ENCODE measurements around the gene KCNIP4. TPM values are rescaled to one million over a fixed set of nuclear protein-coding genes. Genes with fewer than 3 reads are reported as not detected.

Gene KCNIP4
- total RNA-seq, 3 donors from 2014 or later (not counting 1 experiment from before 2014, with no cell fraction given), result not detected

DNA sequence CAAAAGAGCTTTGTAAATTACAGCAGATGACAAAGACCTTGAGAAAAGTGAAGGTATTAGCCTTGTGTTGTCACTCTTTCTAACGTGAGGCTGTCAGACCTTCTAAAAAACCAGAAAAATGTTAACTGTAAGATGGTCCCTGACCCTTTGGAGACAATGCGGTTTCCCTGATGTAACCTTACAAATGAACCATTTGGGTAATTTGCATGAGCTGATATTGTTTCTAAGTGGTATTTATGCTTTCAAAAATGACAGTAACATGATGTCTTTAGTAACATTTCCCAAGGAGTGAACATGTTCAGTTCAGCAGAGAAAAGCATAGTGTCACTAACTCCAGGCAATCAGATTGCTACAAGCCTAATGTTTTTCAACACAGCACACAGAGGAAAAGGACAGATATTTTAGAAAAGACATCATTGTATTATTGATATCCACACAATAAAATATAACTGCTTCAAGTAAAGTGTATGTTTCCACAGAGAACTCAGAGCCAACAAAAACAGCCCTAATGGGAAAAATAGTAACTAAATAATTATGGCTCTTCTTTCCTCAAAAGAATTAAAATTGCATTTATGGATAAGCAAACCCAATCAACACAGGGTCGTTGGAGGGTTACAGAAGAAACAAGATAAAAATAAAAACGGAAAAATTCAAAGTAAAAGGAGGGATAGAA lies 434.4 kb downstream of the KCNIP4 start:
- DNase-seq, result no peak
- intact Hi-C loops (cut with micrococcal nuclease), result no loop called here

DNA sequence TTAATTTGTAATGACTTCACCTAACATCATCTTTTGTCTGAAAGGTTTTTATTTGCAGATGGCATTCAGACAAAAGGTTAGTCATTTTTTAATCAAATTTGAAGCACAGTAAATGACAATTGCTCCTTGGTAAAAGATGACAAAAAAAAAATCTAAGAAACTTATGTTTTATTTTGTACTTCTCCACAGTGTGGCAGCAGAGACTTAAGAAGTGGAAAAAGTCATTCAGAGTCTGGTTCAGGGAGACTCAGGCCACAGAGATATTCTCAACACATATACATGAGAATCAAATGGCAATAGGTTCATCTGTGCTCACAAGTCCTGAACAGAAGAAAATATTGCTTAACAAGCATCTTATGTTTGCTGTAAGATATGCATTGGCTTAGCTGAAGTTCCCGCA lies 436.2 kb downstream of the KCNIP4 start:
- Histone ChIP-seq H3K36me3 (ENCODE audit: control insufficient read depth, insufficient read depth, low read length) (no peaks in the 10 kb centered on the region), H3K27ac (ENCODE audit: low read length) (no peak overlapping the region), H3K4me1 (ENCODE audit: control insufficient read depth, insufficient read depth, low read length) (no peaks in the 10 kb centered on the region), H3K9me3 (ENCODE audit: control insufficient read depth, insufficient read depth, low read length) (no peaks in the 10 kb centered on the region), H3K27me3 (ENCODE audit: control insufficient read depth, insufficient read depth, low read length) (no peaks in the 10 kb centered on the region), H3K4me3 (ENCODE audit: low read length) (no peak overlapping the region)
- no peak for TF ChIP-seq CTCF (IDR thresholded peaks at IDR 0.05)
- ATAC-seq (no peak), DNase-seq (no peak)
- intact Hi-C loops (cut with micrococcal nuclease), result no loop called here
- Mint-ChIP-seq H3K9me3 (peaks cover 0 to 4% of the 10 kb centered on the region in 2 donors), H3K4me1 (no peaks in the 10 kb centered on the region), H3K4me3 (no peak overlapping the region), H3K27ac (no peak overlapping the region), H3K36me3 (no peaks in the 10 kb centered on the region), H3K27me3 (ENCODE audit: low read depth in 2 of 2) (no peaks in the 10 kb centered on the region)
- WGBS (ENCODE audit: insufficient coverage), result 70% methylated on average over 1 of the region's 1 CpG

More for the DNA sequence above, 434.4 kb downstream of the KCNIP4 start:
- H3K36me3 ChIP-seq (ENCODE audit: control insufficient read depth, insufficient read depth, low read length), result no peaks in the 10 kb centered on the region
- ATAC-seq, result no peak
- H3K27me3 ChIP-seq (ENCODE audit: control insufficient read depth, insufficient read depth, low read length), result no peaks in the 10 kb centered on the region
- Mint-ChIP-seq H3K9me3 (peaks cover 0 to 4% of the 10 kb centered on the region in 2 donors), H3K36me3 (no peaks in the 10 kb centered on the region), H3K27ac (no peak overlapping the region), H3K27me3 (ENCODE audit: low read depth in 2 of 2) (no peaks in the 10 kb centered on the region), H3K4me1 (no peaks in the 10 kb centered on the region), H3K4me3 (no peak overlapping the region)
- TF ChIP-seq CTCF (IDR thresholded peaks at IDR 0.05), result no peak
- 66% methylated on average over 2 of the region's 4 CpGs for WGBS (ENCODE audit: insufficient coverage)
- H3K4me1 ChIP-seq (ENCODE audit: control insufficient read depth, insufficient read depth, low read length), result no peaks in the 10 kb centered on the region
- no peak overlapping the region for H3K27ac ChIP-seq (ENCODE audit: low read length)
- no peak overlapping the region for H3K4me3 ChIP-seq (ENCODE audit: low read length)
- no peaks in the 10 kb centered on the region for H3K9me3 ChIP-seq (ENCODE audit: control insufficient read depth, insufficient read depth, low read length)

DNA sequence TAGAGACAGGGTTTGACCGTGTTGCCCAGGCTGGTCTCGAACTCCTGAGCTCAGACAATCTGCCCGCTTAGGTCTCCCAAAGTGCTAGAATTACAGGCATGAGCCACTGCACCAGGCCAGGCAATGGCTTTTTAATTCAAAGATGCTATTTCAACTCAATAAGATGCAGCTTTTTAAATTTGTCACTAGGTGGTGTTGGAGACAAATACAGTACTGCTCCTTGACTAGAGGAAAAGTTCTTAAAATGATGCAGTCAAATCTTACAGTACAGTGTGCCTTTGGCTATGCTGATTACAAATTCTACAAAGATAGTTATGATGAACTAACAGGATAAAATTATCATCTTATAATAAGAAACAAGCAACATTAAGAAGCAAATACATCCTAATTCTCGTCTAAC lies 441.1 kb downstream of the KCNIP4 start:
- ATAC-seq, result no peak
- Histone ChIP-seq H3K27ac (ENCODE audit: low read length) (no peak overlapping the region), H3K4me1 (ENCODE audit: control insufficient read depth, insufficient read depth, low read length) (no peaks in the 10 kb centered on the region), H3K27me3 (ENCODE audit: control insufficient read depth, insufficient read depth, low read length) (no peaks in the 10 kb centered on the region), H3K4me3 (ENCODE audit: low read length) (no peak overlapping the region), H3K36me3 (ENCODE audit: control insufficient read depth, insufficient read depth, low read length) (no peaks in the 10 kb centered on the region), H3K9me3 (ENCODE audit: control insufficient read depth, insufficient read depth, low read length) (no peaks in the 10 kb centered on the region)
- Mint-ChIP-seq H3K4me3 (no peak overlapping the region), H3K36me3 (no peaks in the 10 kb centered on the region), H3K27me3 (ENCODE audit: low read depth in 2 of 2) (no peaks in the 10 kb centered on the region), H3K4me1 (no peaks in the 10 kb centered on the region), H3K9me3 (peaks cover 0 to 2% of the 10 kb centered on the region in 2 donors), H3K27ac (no peak overlapping the region)
- WGBS (ENCODE audit: insufficient coverage), result 88% methylated on average over 4 of the region's 4 CpGs
- intact Hi-C loops (cut with micrococcal nuclease), result no loop called here
- DNase-seq, result no peak
- TF ChIP-seq CTCF (IDR thresholded peaks at IDR 0.05), result no peak

DNA sequence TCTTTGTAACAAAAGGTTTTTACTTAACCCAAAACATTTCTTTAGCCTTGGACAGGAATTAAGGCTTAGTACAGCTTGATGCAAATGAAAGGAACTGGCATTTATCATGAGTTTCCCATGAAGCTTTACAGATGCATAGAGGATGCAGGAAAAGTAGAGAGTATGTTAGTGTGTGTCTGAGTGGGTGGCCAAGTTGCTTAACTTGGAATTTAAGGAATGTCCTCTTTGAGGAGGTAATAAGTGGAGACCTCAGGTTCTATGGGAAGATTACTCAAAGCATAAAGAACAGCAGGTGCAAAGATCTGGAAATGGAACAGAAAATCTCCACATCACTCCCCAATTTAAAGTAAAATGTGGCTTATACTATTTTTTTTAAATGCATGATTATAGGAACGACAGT lies 457.9 kb downstream of the KCNIP4 start:
- 83% methylated on average over 1 of the region's 1 CpG for WGBS (ENCODE audit: insufficient coverage)
- H3K9me3 Mint-ChIP-seq, result peaks cover 5 to 6% of the 10 kb centered on the region in 2 donors
- Histone ChIP-seq H3K9me3 (ENCODE audit: control insufficient read depth, insufficient read depth, low read length) (no peaks in the 10 kb centered on the region), H3K27me3 (ENCODE audit: control insufficient read depth, insufficient read depth, low read length) (no peaks in the 10 kb centered on the region), H3K4me3 (ENCODE audit: low read length) (no peak overlapping the region), H3K4me1 (ENCODE audit: control insufficient read depth, insufficient read depth, low read length) (no peaks in the 10 kb centered on the region), H3K27ac (ENCODE audit: low read length) (no peak overlapping the region), H3K36me3 (ENCODE audit: control insufficient read depth, insufficient read depth, low read length) (no peaks in the 10 kb centered on the region)
- H3K36me3 Mint-ChIP-seq, result no peaks in the 10 kb centered on the region
- H3K4me1 Mint-ChIP-seq, result no peaks in the 10 kb centered on the region
- no peak for TF ChIP-seq CTCF (IDR thresholded peaks at IDR 0.05)
- H3K27ac Mint-ChIP-seq, result no peak overlapping the region
- intact Hi-C loops (cut with micrococcal nuclease), result no loop called here
- no peak overlapping the region for H3K4me3 Mint-ChIP-seq
- no peaks in the 10 kb centered on the region for H3K27me3 Mint-ChIP-seq (ENCODE audit: low read depth in 2 of 2)
- DNase-seq (no peak), ATAC-seq (no peak)
